SU-DHL-6 (cell line): Measurements from ENCODE around the gene MPRIP.

Experiments
- H2AFZ ChIP-seq: fragments of 200-600 bp; sonication (generic); 2 replicates; pipeline ENCODE4 v1.6.1; 2014; ENCODE audit warnings: low read depth, mild to moderate bottlenecking, moderate library complexity, mixed read lengths, antibody characterized with exemption, low read length; ENCODE audit not compliant: severe bottlenecking
- H3F3A ChIP-seq: fragments of 200-600 bp; shearing (Covaris generic); 2 replicates; pipeline ENCODE4 v1.6.0; 2016; ENCODE audit warnings: antibody characterized with exemption, mild to moderate bottlenecking; ENCODE audit not compliant: insufficient read depth
- H3K27ac ChIP-seq: fragments of 200-600 bp; sonication (generic); 2 replicates; pipeline ENCODE4 v1.5.1; 2016; ENCODE audit warnings: low read depth, mild to moderate bottlenecking, low read length, moderate library complexity, mixed read lengths
- H3K27me3 ChIP-seq: fragments of 200-600 bp; sonication (generic), shearing (Covaris generic); 2 replicates; pipeline ENCODE4 v1.6.0; 2014; ENCODE audit warnings: mild to moderate bottlenecking, low read length
- H3K36me3 ChIP-seq: fragments of 200-600 bp; sonication (generic); 2 replicates; pipeline ENCODE4 v1.6.1; 2014; ENCODE audit warnings: mild to moderate bottlenecking, low read length, mixed read lengths
- H3K4me2 ChIP-seq: fragments of 300-600, 200-600 bp; shearing (Covaris generic), sonication (generic); 2 replicates; pipeline ENCODE4 v1.6.0; 2014; ENCODE audit warnings: low read length, low read depth, mild to moderate bottlenecking; ENCODE audit not compliant: poor library complexity, severe bottlenecking
- H3K4me3 ChIP-seq: fragments of 200-600 bp; sonication (generic); 2 replicates; pipeline ENCODE4 v1.5.1; 2014; ENCODE audit warnings: antibody characterized with exemption, low read length, mild to moderate bottlenecking, mixed read lengths; ENCODE audit not compliant: insufficient read depth, poor library complexity, severe bottlenecking
- H3K79me2 ChIP-seq: fragments of 200-600 bp; sonication (generic); 2 replicates; pipeline ENCODE4 v1.6.1; 2014; ENCODE audit warnings: mild to moderate bottlenecking, low read length, moderate library complexity; ENCODE audit not compliant: insufficient read depth
- H3K9ac ChIP-seq: fragments of 200-600 bp; sonication (generic); 2 replicates; pipeline ENCODE4 v1.7.0; 2014; ENCODE audit warnings: mild to moderate bottlenecking, low read length
- H3K9me2 ChIP-seq: fragments of 200-600 bp; sonication (generic); replicated peaks from 2 replicates; pipeline ENCODE4 v1.6.1; 2014; ENCODE audit warnings: low read length; ENCODE audit not compliant: insufficient read depth
- H3K9me3 ChIP-seq: fragments of 200-600 bp; sonication (generic); 2 replicates; pipeline ENCODE4 v1.6.1; 2014; ENCODE audit warnings: low read length, mixed read lengths; ENCODE audit not compliant: insufficient read depth
- H4K20me1 ChIP-seq: fragments of 200-600 bp; sonication (generic); 2 replicates; pipeline ENCODE4 v1.6.1; 2014; ENCODE audit warnings: low read depth, mild to moderate bottlenecking, antibody characterized with exemption, low read length, moderate library complexity, mixed read lengths
- CTCF ChIP-seq: fragments of 200-600 bp; sonication (generic); IDR thresholded peaks from one replicate; pipeline ENCODE4 v1.5.1; 2017; ENCODE audit warnings: antibody characterized with exemption, mild to moderate bottlenecking, low read length, moderate library complexity; ENCODE audit not compliant: insufficient read depth, poor library complexity, severe bottlenecking
- EZH2phosphoT487 ChIP-seq: fragments of 200-600 bp; sonication (generic), shearing (Covaris generic); conservative IDR thresholded peaks from 2 replicates; pipeline ENCODE4 v1.6.1; 2018; ENCODE audit warnings: mild to moderate bottlenecking, antibody characterized with exemption, low read length, moderate library complexity, mixed read lengths

Gene MPRIP

GRCh38 chr17:17051380-17051779, 9.1 kb downstream of the MPRIP start:
- Histone ChIP-seq H3K27me3 (no peaks in the 10 kb centered on the region), H3K4me3 (no peak overlapping the region), H2AFZ (no peak overlapping the region), H4K20me1 (0 out of 2 replicates have a peak, but pooled peaks cover 2% of the 10 kb centered on the region), H3K9me2 (no peaks in the 10 kb centered on the region), H3K36me3 (peaks cover 1% of the 10 kb centered on the region; the same call in 1 of the 2 replicates), H3K4me2 (no peak overlapping the region), H3K79me2 (peaks cover 56% of the 10 kb centered on the region), H3K27ac (no peak overlapping the region), H3K9ac (no peak overlapping the region), H3K9me3 (no peaks in the 10 kb centered on the region), H3F3A (no peaks in the 10 kb centered on the region)
- TF ChIP-seq CTCF (no peak), EZH2phosphoT487 (no peak)

- Histone ChIP-seq H3K36me3 (no peaks in the 10 kb centered on the region), H4K20me1 (no peaks in the 10 kb centered on the region), H3K9ac (no peak overlapping the region), H3K4me2 (no peak overlapping the region), H3F3A (no peaks in the 10 kb centered on the region), H3K79me2 (peaks cover 52% of the 10 kb centered on the region), H3K4me3 (no peak overlapping the region), H3K27ac (no peak overlapping the region), H3K9me3 (no peaks in the 10 kb centered on the region), H3K9me2 (no peaks in the 10 kb centered on the region), H3K27me3 (no peaks in the 10 kb centered on the region), H2AFZ (no peak overlapping the region)
- no peak for TF ChIP-seq EZH2phosphoT487
- no peak for TF ChIP-seq CTCF
These were observed 9.7 kb downstream of the MPRIP start for GRCh38 chr17:17051791-17052461.

DNA sequence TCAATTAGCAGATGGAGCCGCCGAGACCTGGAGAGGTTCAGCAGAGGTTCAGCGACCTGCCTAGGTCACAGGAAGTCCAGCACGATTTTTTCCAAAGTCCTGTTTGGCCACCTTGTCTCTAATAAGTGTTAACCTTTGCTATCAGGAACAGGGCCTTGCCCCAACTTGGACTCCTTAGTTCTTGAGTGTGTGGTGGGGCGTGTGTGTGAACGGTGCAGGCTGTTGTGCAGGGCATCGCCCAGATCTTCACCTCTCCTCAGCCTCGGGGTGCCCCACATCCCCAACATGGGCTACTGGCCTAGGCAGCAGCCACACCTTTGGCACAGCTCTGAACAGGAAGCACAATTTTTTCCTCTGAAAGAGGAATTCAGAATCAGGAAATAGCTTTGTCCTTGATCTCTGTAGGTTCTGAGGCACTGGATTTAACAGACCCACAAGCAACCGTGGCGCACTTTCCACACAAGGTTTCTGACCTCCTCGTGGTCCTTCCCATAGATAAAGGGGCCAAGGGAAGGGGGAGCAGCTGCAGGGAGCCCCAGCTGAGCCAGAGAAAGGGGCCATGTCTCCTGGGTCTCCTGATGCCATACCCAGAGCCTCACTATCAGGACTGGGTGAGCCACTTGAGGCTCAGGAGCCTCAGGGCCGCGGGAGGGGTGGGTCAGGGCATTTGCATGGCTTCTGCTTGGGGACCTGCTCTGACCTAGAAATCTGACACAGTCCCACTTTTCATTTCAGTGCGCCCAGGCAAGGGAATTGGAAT, 10.4 kb downstream of the MPRIP start:
- no peaks in the 10 kb centered on the region for H4K20me1 ChIP-seq
- H3K9me3 ChIP-seq: no peaks in the 10 kb centered on the region
- no peak overlapping the region for H3K9ac ChIP-seq
- no peak overlapping the region for H3K4me3 ChIP-seq
- peaks cover 46% of the 10 kb centered on the region for H3K79me2 ChIP-seq
- no peaks in the 10 kb centered on the region for H3K9me2 ChIP-seq
- no peaks in the 10 kb centered on the region for H3K36me3 ChIP-seq
- H3F3A ChIP-seq: no peaks in the 10 kb centered on the region
- H3K27me3 ChIP-seq: no peaks in the 10 kb centered on the region
- no peak overlapping the region for H3K27ac ChIP-seq
- no peak overlapping the region for H3K4me2 ChIP-seq
- TF ChIP-seq CTCF (no peak), EZH2phosphoT487 (no peak)
- no peak overlapping the region for H2AFZ ChIP-seq
